ENCODE measurements around the gene ZNF423.

ZNF423 gene

GRCh38 chr16:49489686-49490320, 366.1 kb downstream of the ZNF423 start:
- TF ChIP-seq CTCF (IDR thresholded peaks at IDR 0.05), result no peak
- H3K4me2 ChIP-seq (ENCODE audit: low read length), result no peak overlapping the region
- no peaks in the 10 kb centered on the region for H3K79me2 ChIP-seq
- H3K9ac ChIP-seq, result no peak overlapping the region
- peaks cover 4% of the 10 kb centered on the region for H3K4me1 ChIP-seq
- no peaks in the 10 kb centered on the region for H3K36me3 ChIP-seq (ENCODE audit: control insufficient read depth, insufficient read depth, low read length)
- H3K27ac ChIP-seq, result no peak overlapping the region
- no peak overlapping the region for H3K4me3 ChIP-seq (ENCODE audit: low read depth, low read length)
- no peaks in the 10 kb centered on the region for H3K9me3 ChIP-seq (ENCODE audit: control insufficient read depth, low read length)
- H2AFZ ChIP-seq, result no peak overlapping the region
- H3K27me3 ChIP-seq (ENCODE audit: control insufficient read depth, insufficient read depth, low read length), result no peaks in the 10 kb centered on the region

- H3K27ac ChIP-seq, result no peak overlapping the region
- no peaks in the 10 kb centered on the region for H3K36me3 ChIP-seq (ENCODE audit: control insufficient read depth, insufficient read depth, low read length)
- no peak overlapping the region for H2AFZ ChIP-seq
- H3K4me1 ChIP-seq, result peaks cover 4% of the 10 kb centered on the region
- no peak for TF ChIP-seq CTCF (IDR thresholded peaks at IDR 0.05)
- no peak overlapping the region for H3K9ac ChIP-seq
- H3K27me3 ChIP-seq (ENCODE audit: control insufficient read depth, insufficient read depth, low read length), result no peaks in the 10 kb centered on the region
- no peak overlapping the region for H3K4me2 ChIP-seq (ENCODE audit: low read length)
- H3K79me2 ChIP-seq, result no peaks in the 10 kb centered on the region
- H3K4me3 ChIP-seq (ENCODE audit: low read depth, low read length), result no peak overlapping the region
- no peaks in the 10 kb centered on the region for H3K9me3 ChIP-seq (ENCODE audit: control insufficient read depth, low read length)
Measured at GRCh38 chr16:49488740-49489525, 367.0 kb downstream of the ZNF423 start.

GRCh38 chr16:49488336-49488735, 367.6 kb downstream of the ZNF423 start:
- Histone ChIP-seq H2AFZ (no peak overlapping the region), H3K4me1 (peaks cover 4% of the 10 kb centered on the region), H3K4me3 (ENCODE audit: low read depth, low read length) (no peak overlapping the region), H3K79me2 (no peaks in the 10 kb centered on the region), H3K9ac (no peak overlapping the region), H3K27ac (no peak overlapping the region), H3K27me3 (ENCODE audit: control insufficient read depth, insufficient read depth, low read length) (no peaks in the 10 kb centered on the region), H3K9me3 (ENCODE audit: control insufficient read depth, low read length) (no peaks in the 10 kb centered on the region), H3K36me3 (ENCODE audit: control insufficient read depth, insufficient read depth, low read length) (no peaks in the 10 kb centered on the region), H3K4me2 (ENCODE audit: low read length) (no peak overlapping the region)
- no peak for TF ChIP-seq CTCF (IDR thresholded peaks at IDR 0.05)

- no peak overlapping the region for H3K27ac ChIP-seq
- no peaks in the 10 kb centered on the region for H3K9me3 ChIP-seq (ENCODE audit: control insufficient read depth, low read length)
- H3K79me2 ChIP-seq, result no peaks in the 10 kb centered on the region
- no peak for TF ChIP-seq CTCF (IDR thresholded peaks at IDR 0.05)
- H3K4me2 ChIP-seq (ENCODE audit: low read length), result no peak overlapping the region
- no peak overlapping the region for H2AFZ ChIP-seq
- H3K4me1 ChIP-seq, result peaks cover 4% of the 10 kb centered on the region
- H3K9ac ChIP-seq, result no peak overlapping the region
- H3K4me3 ChIP-seq (ENCODE audit: low read depth, low read length), result no peak overlapping the region
- H3K27me3 ChIP-seq (ENCODE audit: control insufficient read depth, insufficient read depth, low read length), result no peaks in the 10 kb centered on the region
- H3K36me3 ChIP-seq (ENCODE audit: control insufficient read depth, insufficient read depth, low read length), result no peaks in the 10 kb centered on the region
Measured at GRCh38 chr16:49487746-49488145, 368.2 kb downstream of the ZNF423 start.
